H1 (cell line): ENCODE measurements around the gene SH3RF2. TPM values are rescaled to one million over a fixed set of nuclear protein-coding genes. Genes with fewer than 3 reads are reported as not detected.

ENCODE experiments used
- CBX5 ChIP-seq: fragments of 300-800, 300-1000 bp; sonication (generic); IDR thresholded peaks from 2 replicates; pipeline ENCODE4 v1.7.1; 2016; ENCODE audit warnings: antibody characterized with exemption, low read length, low read depth
- CREB1 ChIP-seq: IDR thresholded peaks from 2 replicates; pipeline ENCODE4 v1.6.1; 2012; ENCODE audit warnings: inconsistent platforms
- CTBP2 ChIP-seq: IDR thresholded peaks from 2 replicates; pipeline ENCODE4 v1.7.0; 2011; ENCODE audit warnings: borderline replicate concordance, mild to moderate bottlenecking, moderate library complexity, mixed read lengths, low read length; ENCODE audit not compliant: insufficient read depth, insufficient read length
- RBBP5 ChIP-seq: IDR thresholded peaks from 2 replicates; pipeline ENCODE4 v1.7.1; 2012; ENCODE audit warnings: low read depth, mild to moderate bottlenecking, inconsistent platforms, low read length, moderate library complexity, borderline replicate concordance
- SIX5 ChIP-seq: IDR thresholded peaks from 2 replicates; pipeline ENCODE4 v1.6.1; 2011; ENCODE audit warnings: mild to moderate bottlenecking, low read depth, low read length
- polyA plus RNA-seq, 7 experiments: library from polyadenylated mRNA; depleted of rRNA in 3 of 7; stranded (reverse) in 5 of 7; unstranded in 2 of 7; fragments of >200 nt in 5 of 7; fragments of 200-250 nt in 2 of 7; gene quantifications; 1 replicate in 5 of 7; 2 replicates in 1 of 7; 4 replicates in 1 of 7; pipeline versions ENCODE4 v1.2.1 to v1.2.3, GENCODE V29; 2011 to 2013; ENCODE audit warnings: missing spikeins in 2 of 7, mixed read lengths in 2 of 7
- total RNA-seq: library from RNA; stranded (reverse); fragmentation: NEBNext Ultra II Directional; extraction: Animal tissue kit (Norgen Biotek cat#: 25700); gene quantifications from 2 replicates; pipeline ENCODE4 v1.2.1, GENCODE V29; 2021
- TF ChIP-seq, protein P1 (sequence below): IDR thresholded peaks from 2 replicates; pipeline ENCODE4 v1.6.1; 2012; ENCODE audit warnings: low read length, inconsistent platforms

SH3RF2 gene
- total and polyA plus RNA-seq, 2 of the 8 experiments (the other 6 are each of a cell fraction or from before 2014, with no cell fraction given), result 0.80 to 0.95 TPM

GRCh38 chr5:146072595-146072994 lies 136.2 kb downstream of the SH3RF2 start (continued):
- TF ChIP-seq CBX5, result no peak
- TF ChIP-seq, protein P1, sequence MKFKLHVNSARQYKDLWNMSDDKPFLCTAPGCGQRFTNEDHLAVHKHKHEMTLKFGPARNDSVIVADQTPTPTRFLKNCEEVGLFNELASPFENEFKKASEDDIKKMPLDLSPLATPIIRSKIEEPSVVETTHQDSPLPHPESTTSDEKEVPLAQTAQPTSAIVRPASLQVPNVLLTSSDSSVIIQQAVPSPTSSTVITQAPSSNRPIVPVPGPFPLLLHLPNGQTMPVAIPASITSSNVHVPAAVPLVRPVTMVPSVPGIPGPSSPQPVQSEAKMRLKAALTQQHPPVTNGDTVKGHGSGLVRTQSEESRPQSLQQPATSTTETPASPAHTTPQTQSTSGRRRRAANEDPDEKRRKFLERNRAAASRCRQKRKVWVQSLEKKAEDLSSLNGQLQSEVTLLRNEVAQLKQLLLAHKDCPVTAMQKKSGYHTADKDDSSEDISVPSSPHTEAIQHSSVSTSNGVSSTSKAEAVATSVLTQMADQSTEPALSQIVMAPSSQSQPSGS, result no peak
- no peak for TF ChIP-seq SIX5
- TF ChIP-seq CTBP2, result no peak
- TF ChIP-seq CREB1, result no peak
- TF ChIP-seq RBBP5, result no peak
